Measurements from ENCODE around the gene XPR1.

DNA sequence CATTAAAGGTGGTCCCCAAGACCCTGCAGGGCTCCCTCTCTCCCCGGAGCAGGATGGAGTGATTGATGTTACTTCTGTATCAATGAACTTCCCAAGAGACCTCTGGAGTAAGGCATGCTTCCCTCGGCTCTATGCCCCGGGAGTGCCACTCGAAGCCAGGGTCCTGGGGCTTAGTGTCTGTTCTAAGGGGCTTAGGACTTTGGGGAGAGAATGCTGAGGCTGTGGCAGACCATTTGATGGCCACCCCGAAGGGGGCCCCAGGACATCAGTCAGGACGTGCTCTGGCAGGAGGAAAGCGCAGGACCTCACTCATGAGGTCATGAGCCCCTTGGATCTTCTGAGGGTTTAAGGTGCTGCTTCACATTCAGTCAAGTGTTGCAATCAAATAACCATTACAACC, 288.4 kb downstream of the XPR1 start:
- TF ChIP-seq CTCF (IDR thresholded peaks at IDR 0.05; ENCODE audit: extremely low read depth in 1 of 2, insufficient read depth in 1 of 2, low read depth in 1 of 2, low read length in 2 of 2) (no peak), JUN (IDR thresholded peaks at IDR 0.05; ENCODE audit: borderline replicate concordance, insufficient read depth, insufficient read length, low read depth) (no peak), POLR2A (IDR thresholded peaks at IDR 0.05; ENCODE audit: low read depth, low read length) (no peak), MYC (IDR thresholded peaks at IDR 0.05; ENCODE audit: low read depth, low read length) (no peak), POLR2AphosphoS5 (IDR thresholded peaks at IDR 0.05; ENCODE audit: insufficient read depth, low read depth, low read length) (no peak), EZH2 (IDR thresholded peaks at IDR 0.05; ENCODE audit: borderline replicate concordance, low read depth, low read length, severe bottlenecking) (no peak), FOS (IDR thresholded peaks at IDR 0.05; ENCODE audit: borderline replicate concordance, insufficient read depth, low read length) (no peak)

Data from endothelial cell of umbilical vein (primary cell).